Measurements from ENCODE around the gene PLLP.

DNA sequence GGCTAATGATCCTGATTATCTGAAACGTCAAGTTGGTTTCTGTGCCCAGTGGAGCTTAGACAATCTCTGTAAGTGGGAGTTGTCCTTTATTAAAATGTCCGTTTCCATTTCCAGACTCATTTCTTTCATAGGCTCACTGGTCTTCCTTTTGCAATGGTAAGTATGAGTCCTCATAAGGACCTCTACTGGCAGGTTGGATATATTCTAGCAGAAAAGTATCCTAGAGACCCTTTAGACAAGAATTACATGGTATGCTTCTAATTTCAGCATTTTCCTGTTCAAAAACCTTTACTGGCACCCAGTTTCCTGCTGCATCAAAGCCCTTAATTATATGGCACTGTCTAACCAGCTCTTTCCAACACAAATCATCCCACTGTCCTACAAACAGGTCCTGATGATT, 67.5 kb downstream of the PLLP start:
- TF ChIP-seq, protein P1, sequence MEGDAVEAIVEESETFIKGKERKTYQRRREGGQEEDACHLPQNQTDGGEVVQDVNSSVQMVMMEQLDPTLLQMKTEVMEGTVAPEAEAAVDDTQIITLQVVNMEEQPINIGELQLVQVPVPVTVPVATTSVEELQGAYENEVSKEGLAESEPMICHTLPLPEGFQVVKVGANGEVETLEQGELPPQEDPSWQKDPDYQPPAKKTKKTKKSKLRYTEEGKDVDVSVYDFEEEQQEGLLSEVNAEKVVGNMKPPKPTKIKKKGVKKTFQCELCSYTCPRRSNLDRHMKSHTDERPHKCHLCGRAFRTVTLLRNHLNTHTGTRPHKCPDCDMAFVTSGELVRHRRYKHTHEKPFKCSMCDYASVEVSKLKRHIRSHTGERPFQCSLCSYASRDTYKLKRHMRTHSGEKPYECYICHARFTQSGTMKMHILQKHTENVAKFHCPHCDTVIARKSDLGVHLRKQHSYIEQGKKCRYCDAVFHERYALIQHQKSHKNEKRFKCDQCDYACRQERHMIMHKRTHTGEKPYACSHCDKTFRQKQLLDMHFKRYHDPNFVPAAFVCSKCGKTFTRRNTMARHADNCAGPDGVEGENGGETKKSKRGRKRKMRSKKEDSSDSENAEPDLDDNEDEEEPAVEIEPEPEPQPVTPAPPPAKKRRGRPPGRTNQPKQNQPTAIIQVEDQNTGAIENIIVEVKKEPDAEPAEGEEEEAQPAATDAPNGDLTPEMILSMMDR (IDR thresholded peaks at IDR 0.05): no peak
- TF ChIP-seq POLR2A (IDR thresholded peaks at IDR 0.05): no peak

Data from esophagus squamous epithelium (tissue), 4 donors.